ENCODE measurements around the gene LACC1. TPM values are rescaled to one million over a fixed set of nuclear protein-coding genes. Genes with fewer than 3 reads are reported as not detected.

LACC1 gene
- total and polyA plus RNA-seq, 2 of the 13 experiments (the other 11 are each of a cell fraction or from before 2014, with no cell fraction given), result 0.92 to 1.7 TPM

- TF ChIP-seq IRF1 (CRISPR knock-in tag; IDR thresholded peaks at IDR 0.05; ENCODE audit: low read depth) (no peak), HMG20A (CRISPR knock-in tag; IDR thresholded peaks at IDR 0.05; ENCODE audit: borderline replicate concordance) (no peak), FLYWCH1 (CRISPR knock-in tag; IDR thresholded peaks at IDR 0.05) (no peak), ADNP (CRISPR knock-in tag; IDR thresholded peaks at IDR 0.05) (no peak), FOXC1 (CRISPR knock-in tag; IDR thresholded peaks at IDR 0.05; ENCODE audit: borderline replicate concordance) (no peak), ZNF18 (CRISPR knock-in tag; IDR thresholded peaks at IDR 0.05; ENCODE audit: insufficient replicate concordance) (peak; percentile 16), ZBTB42 (CRISPR knock-in tag; IDR thresholded peaks at IDR 0.05) (no peak), ARHGAP35 (CRISPR knock-in tag; IDR thresholded peaks at IDR 0.05; ENCODE audit: borderline replicate concordance) (no peak), ZNF225 (CRISPR knock-in tag; IDR thresholded peaks at IDR 0.05) (no peak), ZNF331 (CRISPR knock-in tag; IDR thresholded peaks at IDR 0.05) (no peak), TRIM24 (CRISPR knock-in tag; IDR thresholded peaks at IDR 0.05) (no peak), ZFP37 (CRISPR knock-in tag; IDR thresholded peaks at IDR 0.05; ENCODE audit: borderline replicate concordance) (no peak), HBP1 (CRISPR knock-in tag; IDR thresholded peaks at IDR 0.05; ENCODE audit: low read depth) (no peak), CHD2 (IDR thresholded peaks at IDR 0.05; ENCODE audit: low read depth, low read length) (no peak), CCDC6 (CRISPR knock-in tag; IDR thresholded peaks at IDR 0.05) (0 out of 2 replicates have a peak, but pooled peaks have one; percentile 3), ZNF20 (CRISPR knock-in tag; IDR thresholded peaks at IDR 0.05) (no peak), CREB1 (IDR thresholded peaks at IDR 0.05) (no peak), CREB1 (CRISPR knock-in tag; IDR thresholded peaks at IDR 0.05) (no peak), ZNF639 (CRISPR knock-in tag; conservative IDR thresholded peaks at IDR 0.05) (no peak)
- TF ChIP-seq, protein P1, sequence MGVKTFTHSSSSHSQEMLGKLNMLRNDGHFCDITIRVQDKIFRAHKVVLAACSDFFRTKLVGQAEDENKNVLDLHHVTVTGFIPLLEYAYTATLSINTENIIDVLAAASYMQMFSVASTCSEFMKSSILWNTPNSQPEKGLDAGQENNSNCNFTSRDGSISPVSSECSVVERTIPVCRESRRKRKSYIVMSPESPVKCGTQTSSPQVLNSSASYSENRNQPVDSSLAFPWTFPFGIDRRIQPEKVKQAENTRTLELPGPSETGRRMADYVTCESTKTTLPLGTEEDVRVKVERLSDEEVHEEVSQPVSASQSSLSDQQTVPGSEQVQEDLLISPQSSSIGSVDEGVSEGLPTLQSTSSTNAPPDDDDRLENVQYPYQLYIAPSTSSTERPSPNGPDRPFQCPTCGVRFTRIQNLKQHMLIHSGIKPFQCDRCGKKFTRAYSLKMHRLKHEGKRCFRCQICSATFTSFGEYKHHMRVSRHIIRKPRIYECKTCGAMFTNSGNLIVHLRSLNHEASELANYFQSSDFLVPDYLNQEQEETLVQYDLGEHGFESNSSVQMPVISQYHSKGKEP (CRISPR knock-in tag; IDR thresholded peaks at IDR 0.05), result no peak
- TF ChIP-seq, protein P2, sequence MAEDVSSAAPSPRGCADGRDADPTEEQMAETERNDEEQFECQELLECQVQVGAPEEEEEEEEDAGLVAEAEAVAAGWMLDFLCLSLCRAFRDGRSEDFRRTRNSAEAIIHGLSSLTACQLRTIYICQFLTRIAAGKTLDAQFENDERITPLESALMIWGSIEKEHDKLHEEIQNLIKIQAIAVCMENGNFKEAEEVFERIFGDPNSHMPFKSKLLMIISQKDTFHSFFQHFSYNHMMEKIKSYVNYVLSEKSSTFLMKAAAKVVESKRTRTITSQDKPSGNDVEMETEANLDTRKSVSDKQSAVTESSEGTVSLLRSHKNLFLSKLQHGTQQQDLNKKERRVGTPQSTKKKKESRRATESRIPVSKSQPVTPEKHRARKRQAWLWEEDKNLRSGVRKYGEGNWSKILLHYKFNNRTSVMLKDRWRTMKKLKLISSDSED (CRISPR knock-in tag; IDR thresholded peaks at IDR 0.05), result no peak
- TF ChIP-seq, protein P3, sequence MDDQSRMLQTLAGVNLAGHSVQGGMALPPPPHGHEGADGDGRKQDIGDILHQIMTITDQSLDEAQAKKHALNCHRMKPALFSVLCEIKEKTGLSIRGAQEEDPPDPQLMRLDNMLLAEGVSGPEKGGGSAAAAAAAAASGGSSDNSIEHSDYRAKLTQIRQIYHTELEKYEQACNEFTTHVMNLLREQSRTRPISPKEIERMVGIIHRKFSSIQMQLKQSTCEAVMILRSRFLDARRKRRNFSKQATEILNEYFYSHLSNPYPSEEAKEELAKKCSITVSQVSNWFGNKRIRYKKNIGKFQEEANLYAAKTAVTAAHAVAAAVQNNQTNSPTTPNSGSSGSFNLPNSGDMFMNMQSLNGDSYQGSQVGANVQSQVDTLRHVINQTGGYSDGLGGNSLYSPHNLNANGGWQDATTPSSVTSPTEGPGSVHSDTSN (CRISPR knock-in tag; IDR thresholded peaks at IDR 0.05; ENCODE audit: borderline replicate concordance), result no peak
These were observed at the start of gene LACC1 (continued) for GRCh38 chr13:43879755-43880181.

Measured in HepG2 (cell line).